GM18502 (cell line): ENCODE results near the gene TMEM8B.

Experiments
- ATAC-seq: cut with Tn5 transposase; IDR thresholded peaks from one replicate; pipeline ENCODE4 v1.9.1; 2021; ENCODE audit warnings: mild to moderate bottlenecking; ENCODE audit not compliant: unreplicated experiment, poor library complexity

The TMEM8B gene

GRCh38 chr9:35839926-35840325 is 10.9 kb downstream of the TMEM8B start:
- no peak for ATAC-seq

- no peak for ATAC-seq
Observed at GRCh38 chr9:35840881-35841644, 12.0 kb downstream of the TMEM8B start.

GRCh38 chr9:35841645-35841900 is 12.5 kb downstream of the TMEM8B start:
- no peak for ATAC-seq

GRCh38 chr9:35842020-35842745 is 13.2 kb downstream of the TMEM8B start:
- ATAC-seq, result no peak

- ATAC-seq, result no peak
Observed at GRCh38 chr9:35842795-35843194, 13.8 kb downstream of the TMEM8B start.

GRCh38 chr9:35844628-35845270 is 15.7 kb downstream of the TMEM8B start:
- no peak for ATAC-seq

GRCh38 chr9:35845824-35846771 is 17.1 kb downstream of the TMEM8B start:
- no peak for ATAC-seq

- ATAC-seq, result peak; percentile 94
Observed at GRCh38 chr9:35847792-35848572, 19.0 kb downstream of the TMEM8B start.

- no peak for ATAC-seq
Observed at GRCh38 chr9:35852267-35852815, 23.3 kb downstream of the TMEM8B start.

GRCh38 chr9:35852876-35853865 is 24.1 kb downstream of the TMEM8B start:
- ATAC-seq, result no peak

GRCh38 chr9:35854091-35854762 is 25.2 kb downstream of the TMEM8B start:
- ATAC-seq, result no peak

GRCh38 chr9:35856206-35856605 is 27.2 kb downstream of the TMEM8B start:
- ATAC-seq, result no peak

GRCh38 chr9:35856882-35857281 is 27.9 kb downstream of the TMEM8B start:
- ATAC-seq, result no peak

- ATAC-seq, result no peak
Observed at GRCh38 chr9:35858458-35858857, 29.4 kb downstream of the TMEM8B start.

GRCh38 chr9:35859310-35859989 is 30.4 kb downstream of the TMEM8B start:
- ATAC-seq, result no peak

GRCh38 chr9:35859990-35860339 is 30.9 kb downstream of the TMEM8B start:
- no peak for ATAC-seq

- no peak for ATAC-seq
Observed at GRCh38 chr9:35861161-35861897, 32.3 kb downstream of the TMEM8B start.
